Measurements from ENCODE around the gene TLCD1.
"Not testable (repeated sequence)": the region's sequence is repeated elsewhere in the genome, so short reads cannot be mapped to it uniquely, and the experiment has no call there.

The TLCD1 gene

DNA sequence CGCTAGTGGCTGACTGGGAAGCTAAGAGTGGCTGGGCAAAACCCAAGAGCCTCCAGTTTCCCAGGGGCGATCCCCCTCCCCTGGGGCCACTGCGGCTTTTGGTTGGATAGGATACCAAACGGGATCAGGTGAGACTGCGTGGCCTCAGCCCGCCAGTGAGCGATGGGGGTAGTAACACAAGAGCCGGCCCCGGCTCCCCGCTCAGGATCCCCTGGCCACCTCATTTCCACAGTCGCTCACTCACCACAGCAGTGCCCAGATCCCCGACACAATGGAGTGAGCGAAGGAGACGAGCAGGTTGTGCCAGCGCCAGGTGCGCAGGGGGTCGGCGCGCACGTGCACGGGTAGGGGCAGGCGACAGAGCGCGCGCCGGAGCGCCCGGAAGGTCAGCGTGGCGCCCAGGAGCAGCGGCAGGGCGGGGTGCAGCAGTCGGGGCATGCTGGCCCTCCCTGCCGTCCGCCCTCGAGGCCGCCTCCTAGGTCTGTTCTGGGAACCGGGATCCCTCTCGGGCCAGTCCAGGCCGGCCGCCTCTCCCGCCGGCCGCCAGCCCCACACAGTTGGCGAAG is 290 bp downstream of the TLCD1 start:
- Histone ChIP-seq H4K8ac (ENCODE audit: low read depth, low read length) (no peak overlapping the region), H3K36me3 (ENCODE audit: control insufficient read depth, insufficient read depth, low read length) (peaks cover 14% of the 10 kb centered on the region), H3K4ac (ENCODE audit: low read depth, low read length) (peak overlapping the region; percentile 66), H3K27me3 (ENCODE audit: insufficient read depth, low read length, poor library complexity) (no peaks in the 10 kb centered on the region), H3K23ac (ENCODE audit: low read length) (peak overlapping the region; percentile 54), H3K18ac (ENCODE audit: low read length) (peak overlapping the region; percentile 30), H2BK15ac (replicated peaks; ENCODE audit: low read depth) (no peak overlapping the region), H2BK5ac (ENCODE audit: low read length) (peak overlapping the region; percentile 96), H3K79me1 (ENCODE audit: low read length) (peaks cover 8% of the 10 kb centered on the region), H3K9ac (ENCODE audit: low read length) (peak overlapping the region; percentile 99), H3K56ac (ENCODE audit: low read length) (peak overlapping the region; percentile 100), H3K27ac (ENCODE audit: low read depth, low read length) (peak overlapping the region; percentile 90), H2AK5ac (ENCODE audit: low read length) (peak overlapping the region; percentile 73), H4K5ac (ENCODE audit: low read length) (no peak overlapping the region), H2BK120ac (ENCODE audit: low read depth, low read length) (no peak overlapping the region), H3K4me1 (ENCODE audit: control insufficient read depth, low read depth, low read length) (no peaks in the 10 kb centered on the region), H3K79me2 (ENCODE audit: control insufficient read depth, insufficient read depth, low read length) (peaks cover 21% of the 10 kb centered on the region), H3K4me2 (ENCODE audit: low read length) (peak overlapping the region; percentile 79), H3K4me3 (ENCODE audit: low read length) (peak overlapping the region; percentile 59)
- WGBS (ENCODE audit: extremely low coverage, insufficient coverage, low lambda C conversion rate), result no CpG with 5 or more reads among the region's 45 CpGs
- peak; percentile 93 for DNase-seq

GRCh38 chr17:28725166-28725659 is 820 bp downstream of the TLCD1 start:
- Histone ChIP-seq H3K36me3 (ENCODE audit: control insufficient read depth, insufficient read depth, low read length) (peaks cover 15% of the 10 kb centered on the region), H4K5ac (ENCODE audit: low read length) (no peak overlapping the region), H3K18ac (ENCODE audit: low read length) (peak overlapping the region; percentile 30), H3K23ac (ENCODE audit: low read length) (peak overlapping the region; percentile 54), H3K4me2 (ENCODE audit: low read length) (peak overlapping the region; percentile 79), H2AK5ac (ENCODE audit: low read length) (peak overlapping the region; percentile 46), H3K4ac (ENCODE audit: low read depth, low read length) (peak overlapping the region; percentile 22), H2BK5ac (ENCODE audit: low read length) (peak overlapping the region; percentile 73), H3K79me1 (ENCODE audit: low read length) (peaks cover 9% of the 10 kb centered on the region), H3K79me2 (ENCODE audit: control insufficient read depth, insufficient read depth, low read length) (peaks cover 27% of the 10 kb centered on the region), H3K9ac (ENCODE audit: low read length) (peak overlapping the region; percentile 99), H3K27me3 (ENCODE audit: insufficient read depth, low read length, poor library complexity) (no peaks in the 10 kb centered on the region), H3K56ac (ENCODE audit: low read length) (peak overlapping the region; percentile 100), H4K8ac (ENCODE audit: low read depth, low read length) (no peak overlapping the region), H3K27ac (ENCODE audit: low read depth, low read length) (peak overlapping the region; percentile 90), H3K4me3 (ENCODE audit: low read length) (peak overlapping the region; percentile 59), H2BK120ac (ENCODE audit: low read depth, low read length) (no peak overlapping the region), H2BK15ac (replicated peaks; ENCODE audit: low read depth) (no peak overlapping the region), H3K4me1 (ENCODE audit: control insufficient read depth, low read depth, low read length) (no peaks in the 10 kb centered on the region)
- peak; percentile 79 for DNase-seq
- WGBS (ENCODE audit: extremely low coverage, insufficient coverage, low lambda C conversion rate), result no CpG with 5 or more reads among the region's 20 CpGs

- Histone ChIP-seq H3K4me3 (ENCODE audit: low read length) (no peak overlapping the region), H4K8ac (ENCODE audit: low read depth, low read length) (no peak overlapping the region), H4K5ac (ENCODE audit: low read length) (no peak overlapping the region), H3K23ac (ENCODE audit: low read length) (no peak overlapping the region), H3K27me3 (ENCODE audit: insufficient read depth, low read length, poor library complexity) (no peaks in the 10 kb centered on the region), H3K4me2 (ENCODE audit: low read length) (peak overlapping the region; percentile 79), H3K36me3 (ENCODE audit: control insufficient read depth, insufficient read depth, low read length) (peaks cover 15% of the 10 kb centered on the region), H3K9ac (ENCODE audit: low read length) (peak overlapping the region; percentile 99), H3K18ac (ENCODE audit: low read length) (no peak overlapping the region), H2AK5ac (ENCODE audit: low read length) (no peak overlapping the region), H3K56ac (ENCODE audit: low read length) (peak overlapping the region; percentile 100), H2BK120ac (ENCODE audit: low read depth, low read length) (no peak overlapping the region), H3K79me1 (ENCODE audit: low read length) (peaks cover 10% of the 10 kb centered on the region), H3K27ac (ENCODE audit: low read depth, low read length) (peak overlapping the region; percentile 90), H3K79me2 (ENCODE audit: control insufficient read depth, insufficient read depth, low read length) (peaks cover 31% of the 10 kb centered on the region), H3K4me1 (ENCODE audit: control insufficient read depth, low read depth, low read length) (no peaks in the 10 kb centered on the region), H3K4ac (ENCODE audit: low read depth, low read length) (peak overlapping the region; percentile 22), H2BK5ac (ENCODE audit: low read length) (no peak overlapping the region), H2BK15ac (replicated peaks; ENCODE audit: low read depth) (no peak overlapping the region)
- peak; percentile 37 for DNase-seq
- WGBS (ENCODE audit: extremely low coverage, insufficient coverage, low lambda C conversion rate), result no CpG with 5 or more reads among the region's 10 CpGs
Measured at GRCh38 chr17:28724500-28725165, 1.4 kb downstream of the TLCD1 start.

DNA sequence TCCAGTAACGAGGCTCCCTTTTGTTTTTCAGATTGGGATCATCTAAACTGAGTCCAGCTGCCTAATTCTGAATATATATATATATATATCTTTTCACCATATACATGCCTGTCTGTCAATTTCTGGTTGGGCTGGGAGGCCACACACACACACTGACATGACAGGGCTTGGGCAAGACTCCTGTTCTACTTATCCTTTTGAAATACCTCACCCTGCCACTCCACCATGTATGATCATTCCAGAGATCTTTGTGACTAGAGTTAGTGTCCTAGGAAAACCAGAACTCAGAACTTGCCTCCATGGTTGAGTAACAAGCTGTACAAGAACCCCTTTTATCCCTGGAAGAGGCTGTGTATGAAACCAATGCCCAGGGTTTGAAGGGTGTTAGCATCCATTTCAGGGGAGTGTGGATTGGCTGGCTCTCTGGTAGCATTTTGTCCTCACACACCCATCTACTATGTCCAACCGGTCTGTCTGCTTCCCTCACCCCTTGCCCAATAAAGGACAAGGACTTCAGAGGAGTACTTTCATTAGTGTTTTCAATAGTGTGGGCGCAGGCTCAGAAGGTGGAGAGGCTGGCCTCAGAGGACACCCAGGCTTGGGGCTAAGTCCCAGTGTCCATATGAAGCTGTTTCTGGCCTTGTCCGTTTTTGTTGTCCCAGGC is 2.1 kb downstream of the TLCD1 start:
- H2BK15ac ChIP-seq (replicated peaks; ENCODE audit: low read depth); H3K27me3 ChIP-seq (ENCODE audit: insufficient read depth, low read length, poor library complexity); H2AK5ac ChIP-seq (ENCODE audit: low read length); H3K18ac ChIP-seq (ENCODE audit: low read length); H3K4ac ChIP-seq (ENCODE audit: low read depth, low read length); H2BK5ac ChIP-seq (ENCODE audit: low read length); H3K79me1 ChIP-seq (ENCODE audit: low read length); H4K5ac ChIP-seq (ENCODE audit: low read length); DNase-seq; H3K27ac ChIP-seq (ENCODE audit: low read depth, low read length); H4K8ac ChIP-seq (ENCODE audit: low read depth, low read length); H3K23ac ChIP-seq (ENCODE audit: low read length); H2BK120ac ChIP-seq (ENCODE audit: low read depth, low read length); H3K4me1 ChIP-seq (ENCODE audit: control insufficient read depth, low read depth, low read length); H3K4me3 ChIP-seq (ENCODE audit: low read length): not testable (repeated sequence)
- no CpG with 5 or more reads among the region's 4 CpGs for WGBS (ENCODE audit: extremely low coverage, insufficient coverage, low lambda C conversion rate)
- H3K4me2 ChIP-seq (ENCODE audit: low read length), result peak overlapping the region; percentile 25
- H3K36me3 ChIP-seq (ENCODE audit: control insufficient read depth, insufficient read depth, low read length), result peaks cover 15% of the 10 kb centered on the region
- H3K79me2 ChIP-seq (ENCODE audit: control insufficient read depth, insufficient read depth, low read length), result peaks cover 31% of the 10 kb centered on the region
- peak overlapping the region; percentile 99 for H3K9ac ChIP-seq (ENCODE audit: low read length)
- peak overlapping the region; percentile 100 for H3K56ac ChIP-seq (ENCODE audit: low read length)

- no peak overlapping the region for H3K4me3 ChIP-seq (ENCODE audit: low read length)
- H3K56ac ChIP-seq (ENCODE audit: low read length), result peak overlapping the region; percentile 73
- peak overlapping the region; percentile 16 for H3K4me2 ChIP-seq (ENCODE audit: low read length)
- H2BK5ac ChIP-seq (ENCODE audit: low read length), result no peak overlapping the region
- H3K79me2 ChIP-seq (ENCODE audit: control insufficient read depth, insufficient read depth, low read length), result peaks cover 31% of the 10 kb centered on the region
- no peak overlapping the region for H3K27ac ChIP-seq (ENCODE audit: low read depth, low read length)
- H2BK15ac ChIP-seq (replicated peaks; ENCODE audit: low read depth), result no peak overlapping the region
- H3K18ac ChIP-seq (ENCODE audit: low read length), result no peak overlapping the region
- no peak overlapping the region for H3K23ac ChIP-seq (ENCODE audit: low read length)
- H4K8ac ChIP-seq (ENCODE audit: low read depth, low read length), result no peak overlapping the region
- DNase-seq, result no peak
- no CpG with 5 or more reads among the region's 6 CpGs for WGBS (ENCODE audit: extremely low coverage, insufficient coverage, low lambda C conversion rate)
- no peak overlapping the region for H3K4ac ChIP-seq (ENCODE audit: low read depth, low read length)
- no peak overlapping the region for H2BK120ac ChIP-seq (ENCODE audit: low read depth, low read length)
- H4K5ac ChIP-seq (ENCODE audit: low read length), result no peak overlapping the region
- peak overlapping the region; percentile 61 for H3K9ac ChIP-seq (ENCODE audit: low read length)
- peaks cover 10% of the 10 kb centered on the region for H3K79me1 ChIP-seq (ENCODE audit: low read length)
- no peak overlapping the region for H2AK5ac ChIP-seq (ENCODE audit: low read length)
- H3K4me1 ChIP-seq (ENCODE audit: control insufficient read depth, low read depth, low read length), result peaks cover 2% of the 10 kb centered on the region
- H3K27me3 ChIP-seq (ENCODE audit: insufficient read depth, low read length, poor library complexity), result no peaks in the 10 kb centered on the region
- H3K36me3 ChIP-seq (ENCODE audit: control insufficient read depth, insufficient read depth, low read length), result peaks cover 15% of the 10 kb centered on the region
Measured at GRCh38 chr17:28723159-28723835, 2.7 kb downstream of the TLCD1 start.
